K562 (cell line): ENCODE results near the gene TBCEL.
"Not testable (repeated sequence)": the region's sequence is repeated elsewhere in the genome, so short reads cannot be mapped to it uniquely, and the experiment has no call there.

Experiments
- FIP1L1 ChIP-seq: fragments of 200-400 bp; formaldehyde crosslinking; IDR thresholded peaks from 2 replicates; pipeline ENCODE4 v1.6.1; 2018; ENCODE audit warnings: mild to moderate bottlenecking, low read depth, low read length; ENCODE audit not compliant: poor library complexity, severe bottlenecking
- MAZ ChIP-seq, 2 experiments: fragments of 450-650 bp in 1 of 2; sonication (generic) in 1 of 2; formaldehyde crosslinking; IDR thresholded peaks in 1 of 2; conservative IDR thresholded peaks in 1 of 2; 2 replicates each; pipeline versions ENCODE4 v1.4.0 to v1.5.0; 2020; ENCODE audit warnings: mild to moderate bottlenecking in 1 of 2, missing genetic modification reagents in 1 of 2
- ZFX ChIP-seq: sonication (generic); formaldehyde crosslinking; IDR thresholded peaks from 2 replicates; pipeline ENCODE4 v1.8.0; 2022; ENCODE audit warnings: mild to moderate bottlenecking, missing genetic modification reagents, moderate library complexity

DNA sequence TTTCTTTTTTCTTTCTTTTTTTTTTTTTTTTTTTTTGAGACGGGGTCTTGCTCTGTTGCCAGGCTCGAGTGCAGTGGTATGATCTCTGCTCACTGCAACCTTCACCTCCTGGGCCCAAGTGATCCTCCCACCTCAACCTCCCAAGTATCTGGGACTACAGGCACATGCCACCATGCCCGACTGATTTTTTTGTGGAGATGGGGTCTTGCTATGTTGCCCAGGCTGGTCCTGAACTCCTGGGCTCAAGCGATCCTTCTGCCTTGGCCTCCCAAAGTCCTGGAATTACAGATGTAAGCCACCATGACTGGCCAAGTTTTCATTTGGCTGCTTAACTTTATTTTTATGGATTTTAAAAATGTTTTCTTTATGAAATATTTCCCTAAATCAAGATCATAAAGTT lies 7.7 kb downstream of the TBCEL start:
- TF ChIP-seq ZFX (CRISPR knock-in tag); FIP1L1; MAZ (CRISPR knock-in tag; conservative IDR thresholded peaks at IDR 0.05 in 1 of 2, IDR thresholded peaks at IDR 0.05 in 1 of 2): not testable (repeated sequence)
